GM12878 (cell line): ENCODE data around the gene SPINK1. TPM values are rescaled to one million over a fixed set of nuclear protein-coding genes. Genes with fewer than 3 reads are reported as not detected.

Experiments used
- ATAC-seq: fragments of 200-7000 bp; cut with Tn5 transposase; 3 replicates; pipeline ENCODE4 v1.9.1; 2020; ENCODE audit warnings: mild to moderate bottlenecking, moderate library complexity
- BruUV-seq: library from RNA; stranded (reverse); fragments of 400-500 nt; replicated peaks from 2 replicates; lab custom pipeline; 2021; lab: Mats Ljungman, UMichigan
- CTCF ChIA-PET: fragments of 300-600 bp; sonication (Branson Sonifier 250); formaldehyde crosslinking; extraction: SDS; loops from one replicate; lab custom pipeline; 2021; ENCODE audit warnings: inconsistent platforms; lab: Yijun Ruan, JAX
- POLR2A ChIA-PET: fragments of 350-600 bp; formaldehyde crosslinking; extraction: SDS; loops from one replicate; lab custom pipeline; 2021; ENCODE audit warnings: inconsistent platforms; lab: Charles Lee
- RAD21 ChIA-PET: fragments of 300-600 bp; sonication (Branson Sonifier 250); formaldehyde crosslinking; loops from one replicate; lab custom pipeline; 2023; ENCODE audit warnings: antibody characterized with exemption; ENCODE audit not compliant: unreplicated experiment; lab: Charles Lee
- SMC1A ChIA-PET: fragments of 300-600 bp; sonication (Branson Sonifier 250); formaldehyde crosslinking; loops from one replicate; lab custom pipeline; 2023; ENCODE audit not compliant: unreplicated experiment, uncharacterized antibody; lab: Charles Lee
- DNase-seq: peaks from one replicate; pipeline ENCODE4 v3.0.0-alpha.2; 2011; ENCODE audit warnings: low read depth, low spot score
- FAIRE-seq: peaks from 3 replicates; lab custom pipeline; 2011; peaks lifted over from hg19 to GRCh38; lab: Jason Lieb, UNC
- H2AFZ ChIP-seq: 2 replicates; pipeline ENCODE4 v1.6.0; 2011; ENCODE audit warnings: low read depth, low read length, control low read depth; ENCODE audit not compliant: control insufficient read depth
- H3K27ac ChIP-seq: 2 replicates; pipeline ENCODE4 v1.5.1; 2011; ENCODE audit warnings: control low read depth; ENCODE audit not compliant: control insufficient read depth, insufficient read depth
- H3K27me3 ChIP-seq, 2 experiments: replicated peaks in 1 of 2; 2 replicates each; pipeline versions ENCODE4 v1.6.0 to v1.6.1; 2011; ENCODE audit warnings: low read length in 1 of 2; ENCODE audit not compliant: control insufficient read depth in 2 of 2, insufficient read depth in 2 of 2
- H3K36me3 ChIP-seq, 2 experiments: 2 replicates each; pipeline ENCODE4 v1.5.1; 2011; ENCODE audit warnings: low read length in 1 of 2; ENCODE audit not compliant: control insufficient read depth in 2 of 2, insufficient read depth in 2 of 2
- H3K4me1 ChIP-seq: 2 replicates; pipeline ENCODE4 v1.6.1; 2011; ENCODE audit warnings: mild to moderate bottlenecking, low read length, moderate library complexity, mixed read lengths; ENCODE audit not compliant: control insufficient read depth, insufficient read depth
- H3K4me2 ChIP-seq: 2 replicates; pipeline ENCODE4 v1.6.0; 2011; ENCODE audit warnings: control low read depth; ENCODE audit not compliant: control insufficient read depth, insufficient read depth
- H3K4me3 ChIP-seq: fragments of 200-600 bp; sonication (generic); 2 replicates; pipeline ENCODE4 v1.5.1; 2016
- H3K79me2 ChIP-seq: 2 replicates; pipeline ENCODE4 v1.6.0; 2011; ENCODE audit warnings: low read length; ENCODE audit not compliant: control insufficient read depth, insufficient read depth
- H3K9ac ChIP-seq: 2 replicates; pipeline ENCODE4 v1.8.0; 2011; ENCODE audit warnings: low read length, control low read depth, mixed read lengths; ENCODE audit not compliant: control insufficient read depth, insufficient read depth
- H3K9me3 ChIP-seq: replicated peaks from 3 replicates; pipeline ENCODE4 v1.5.1; 2011; ENCODE audit warnings: mild to moderate bottlenecking, low read length; ENCODE audit not compliant: control insufficient read depth, insufficient read depth
- H4K20me1 ChIP-seq: 2 replicates; pipeline ENCODE4 v1.6.0; 2011; ENCODE audit not compliant: control insufficient read depth, insufficient read depth
- BHLHE40 ChIP-seq, 2 experiments: fragments of 450-650 bp in 1 of 2; IDR thresholded peaks; 2 replicates each; pipeline ENCODE4 v1.6.1; 2011 to 2017; ENCODE audit warnings: low read depth in 2 of 2, borderline replicate concordance in 1 of 2, improper control_type of control experiment in 1 of 2, low read length in 1 of 2, mild to moderate bottlenecking in 1 of 2
- CEBPB ChIP-seq, 2 experiments: fragments of 150-350 bp in 1 of 2; IDR thresholded peaks; 2 replicates each; pipeline ENCODE4 v1.6.1; 2012 to 2014; ENCODE audit warnings: low read depth in 2 of 2, low read length in 2 of 2, borderline replicate concordance in 1 of 2, inconsistent platforms in 1 of 2
- CHD1 ChIP-seq: IDR thresholded peaks from 2 replicates; pipeline ENCODE4 v1.6.1; 2012; ENCODE audit warnings: low read depth, low read length, improper control_type of control experiment
- CHD2 ChIP-seq: IDR thresholded peaks from 2 replicates; pipeline ENCODE4 v1.6.1; 2011; ENCODE audit warnings: low read depth, low read length, improper control_type of control experiment, borderline replicate concordance
- CHD4 ChIP-seq: fragments of 200-600 bp; sonication (generic); IDR thresholded peaks from 2 replicates; pipeline ENCODE4 v1.6.1; 2016; ENCODE audit warnings: mild to moderate bottlenecking
- EP300 ChIP-seq, 2 experiments: fragments of 150-350 bp in 1 of 2; IDR thresholded peaks; 2 replicates each; pipeline ENCODE4 v1.6.1; 2011 to 2012; ENCODE audit warnings: low read depth in 2 of 2, low read length in 2 of 2, borderline replicate concordance in 1 of 2, improper control_type of control experiment in 1 of 2, inconsistent platforms in 1 of 2; ENCODE audit not compliant: control insufficient read depth in 1 of 2
- HDAC6 ChIP-seq: fragments of 200-600 bp; sonication (generic); IDR thresholded peaks from one replicate; pipeline ENCODE4 v1.8.0; 2017; ENCODE audit warnings: antibody characterized with exemption; ENCODE audit not compliant: unreplicated experiment
- IRF4 ChIP-seq: IDR thresholded peaks from 2 replicates; pipeline ENCODE4 v1.6.1; 2011; ENCODE audit warnings: low read depth, low read length
- MEF2B ChIP-seq: fragments of 450-650 bp; IDR thresholded peaks from 2 replicates; pipeline ENCODE4 v1.6.1; 2018; ENCODE audit warnings: mild to moderate bottlenecking, moderate library complexity; ENCODE audit not compliant: partially characterized antibody, poor library complexity, severe bottlenecking
- MYB ChIP-seq: fragments of 150-350 bp; IDR thresholded peaks from 2 replicates; pipeline ENCODE4 v1.6.1; 2014; ENCODE audit warnings: mild to moderate bottlenecking, low read depth, low read length, borderline replicate concordance
- NBN ChIP-seq: fragments of 450-650 bp; IDR thresholded peaks from 2 replicates; pipeline ENCODE4 v1.6.1; 2016
- NRF1 ChIP-seq: conservative IDR thresholded peaks from 2 replicates; pipeline ENCODE4 v1.6.1; 2011; ENCODE audit warnings: mild to moderate bottlenecking, low read depth, low read length, improper control_type of control experiment
- POLR2A ChIP-seq: IDR thresholded peaks from 2 replicates; pipeline ENCODE4 v1.6.1; 2011; ENCODE audit warnings: low read depth, mild to moderate bottlenecking, low read length
- POLR2AphosphoS2 ChIP-seq: IDR thresholded peaks from 2 replicates; pipeline ENCODE4 v1.6.1; 2011; ENCODE audit warnings: low read depth, mild to moderate bottlenecking, low read length, improper control_type of control experiment, moderate library complexity
- POLR2AphosphoS5 ChIP-seq: IDR thresholded peaks from 2 replicates; pipeline ENCODE4 v1.6.1; 2011; ENCODE audit warnings: mild to moderate bottlenecking, low read length, inconsistent platforms
- RCOR1 ChIP-seq: conservative IDR thresholded peaks from 2 replicates; pipeline ENCODE4 v1.6.1; 2012; ENCODE audit warnings: low read depth, low read length, improper control_type of control experiment
- TAF1 ChIP-seq: IDR thresholded peaks from 2 replicates; pipeline ENCODE4 v1.6.1; 2011; ENCODE audit warnings: mild to moderate bottlenecking, low read depth, low read length, borderline replicate concordance
- TARDBP ChIP-seq: IDR thresholded peaks from 2 replicates; pipeline ENCODE4 v1.6.1; 2016; ENCODE audit warnings: borderline replicate concordance
- USF2 ChIP-seq: IDR thresholded peaks from 2 replicates; pipeline ENCODE4 v1.6.1; 2011; ENCODE audit warnings: low read depth, low read length, improper control_type of control experiment, borderline replicate concordance
- WGBS: methylation state at CpG from one replicate; pipeline ENCODE4 v1.1.6; 2016; ENCODE audit warnings: low lambda C conversion rate; ENCODE audit not compliant: insufficient replicate concordance, insufficient coverage; ENCODE audit errors: missing lambda C conversion rate; 5-methylcytosine and 5-hydroxymethylcytosine counted together
- in situ Hi-C: fragments of 300-500 bp; cut with MboI; formaldehyde crosslinking; loops from 9 replicates; pipeline ENCODE4 v1.14.3; 2018; ENCODE audit warnings: mixed read lengths
- intact Hi-C: fragments of 100-400 bp; cut with micrococcal nuclease; formaldehyde crosslinking; loops from one replicate; pipeline ENCODE4 v1.14.2; 2022; ENCODE audit not compliant: unreplicated experiment
- polyA plus RNA-seq, 11 experiments: library from polyadenylated mRNA; depleted of rRNA in 4 of 11; unstranded in 6 of 11; stranded (reverse) in 5 of 11; fragments of >200 nt; fragmentation: Nextera tagmentation in 4 of 11; fragmentation: Illumina TruSeq in 1 of 11; extraction: Ambion mirVana in 4 of 11; extraction: Trizol in 1 of 11; gene quantifications; 1 replicate in 1 of 11; 2 replicates in 10 of 11; pipeline versions ENCODE4 v1.2.1 to v1.2.3, GENCODE V29; 2011 to 2016; ENCODE audit warnings: inconsistent platforms in 2 of 11, missing spikeins in 2 of 11, low read depth in 1 of 11
- total RNA-seq, 4 experiments: library from RNA; depleted of rRNA in 3 of 4; stranded (reverse); fragments of >200 nt in 3 of 4; fragmentation: Illumina TruSeq in 1 of 4; extraction: Trizol in 1 of 4; gene quantifications; 2 replicates each; pipeline versions ENCODE4 v1.2.1 to v1.2.3, GENCODE V29; 2013 to 2021

SPINK1 gene
- total and polyA plus RNA-seq, 10 of the 15 experiments (the other 5 are each of a cell fraction or from before 2014, with no cell fraction given) = 3.6 TPM; not detected in 9

DNA sequence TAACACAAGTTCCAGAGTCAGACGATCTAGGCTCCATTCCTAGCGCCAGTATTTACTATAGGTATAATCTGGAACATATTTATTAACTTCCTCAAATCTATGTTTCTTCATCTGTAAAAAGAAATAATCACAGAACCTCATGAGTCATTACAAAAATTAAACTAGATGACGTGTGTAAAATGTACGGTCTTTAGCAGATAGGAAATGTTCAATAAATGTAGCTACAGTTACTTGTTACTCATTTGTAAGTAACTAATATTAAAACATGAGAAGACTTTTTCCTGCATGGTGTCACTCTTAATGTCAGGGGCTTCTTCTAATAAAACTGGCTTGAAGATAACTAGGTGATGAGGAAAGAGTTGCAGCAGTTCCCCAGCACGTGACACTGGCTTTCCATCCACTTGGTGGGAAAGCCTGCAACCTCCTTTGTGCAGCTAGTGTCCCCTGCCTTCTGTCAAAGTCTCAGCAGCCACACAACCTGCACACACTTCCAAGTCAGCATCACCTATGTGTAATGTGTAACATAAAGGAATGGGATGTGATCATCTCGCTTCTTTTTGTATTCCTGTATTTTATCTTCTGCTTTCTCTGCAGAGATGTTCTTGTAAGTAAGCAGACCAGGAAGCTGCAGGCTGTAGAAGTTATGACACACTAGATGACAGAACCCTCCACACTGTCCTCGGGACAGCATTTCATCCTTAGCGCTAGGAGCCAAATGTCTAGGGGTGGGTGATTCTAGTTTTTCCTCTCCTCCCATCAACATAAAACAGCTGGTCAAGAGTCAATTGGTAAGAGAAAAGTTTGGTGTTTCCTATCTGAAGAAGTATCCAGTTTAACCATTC, 47.1 kb downstream of the SPINK1 start:
- Histone ChIP-seq H3K27ac (no peak overlapping the region), H3K4me1 (no peaks in the 10 kb centered on the region), H3K27me3 (no peaks in the 10 kb centered on the region), H3K9ac (no peak overlapping the region), H4K20me1 (no peaks in the 10 kb centered on the region), H3K36me3 (no peaks in the 10 kb centered on the region), H3K4me3 (no peak overlapping the region), H3K9me3 (no peaks in the 10 kb centered on the region), H2AFZ (no peak overlapping the region), H3K4me2 (no peak overlapping the region), H3K79me2 (no peaks in the 10 kb centered on the region)
- 8% methylated on average over 8 of the region's 8 CpGs for WGBS
- SMC1A ChIA-PET = no interaction called here
- BruUV-seq = no TSS peak
- ATAC-seq (no peak), DNase-seq (no peak), FAIRE-seq (no peak)
- POLR2A ChIA-PET = no interaction called here
- CTCF ChIA-PET = no interaction called here
- TF ChIP-seq EP300 (IDR thresholded peaks at IDR 0.05; ENCODE audit: borderline replicate concordance in 1 of 2, control insufficient read depth in 1 of 2, low read depth in 2 of 2, low read length in 2 of 2) (no peak), POLR2A (no peak), TAF1 (no peak), NBN (no peak), CEBPB (IDR thresholded peaks at IDR 0.05; ENCODE audit: borderline replicate concordance in 1 of 2, low read depth in 2 of 2, low read length in 2 of 2) (no peak), POLR2AphosphoS5 (no peak), IRF4 (no peak), MEF2B (no peak), MYB (no peak), RCOR1 (no peak), NRF1 (no peak), POLR2AphosphoS2 (no peak), HDAC6 (no peak), CHD2 (no peak), BHLHE40 (IDR thresholded peaks at IDR 0.05; ENCODE audit: borderline replicate concordance in 1 of 2, low read depth in 2 of 2, low read length in 1 of 2) (no peak), USF2 (no peak), CHD1 (no peak), CHD4 (no peak), TARDBP (no peak)
- in situ Hi-C loops (no loop called here), intact Hi-C loops (no loop called here)
- RAD21 ChIA-PET = no interaction called here
